ENCODE measurements around the gene MEX3D.
A peak's percentile ranks its signal among the peaks of the same experiment; 100 is the strongest.

Gene MEX3D

GRCh38 chr19:1592755-1593500, 24.8 kb upstream of the MEX3D start, which contains the start of gene MBD3:
MBD3 (minus strand) TSS chr19:1592865; CDS start chr19:1592631, 234 bp downstream.
- peak; percentile 88 for DNase-seq

DNA sequence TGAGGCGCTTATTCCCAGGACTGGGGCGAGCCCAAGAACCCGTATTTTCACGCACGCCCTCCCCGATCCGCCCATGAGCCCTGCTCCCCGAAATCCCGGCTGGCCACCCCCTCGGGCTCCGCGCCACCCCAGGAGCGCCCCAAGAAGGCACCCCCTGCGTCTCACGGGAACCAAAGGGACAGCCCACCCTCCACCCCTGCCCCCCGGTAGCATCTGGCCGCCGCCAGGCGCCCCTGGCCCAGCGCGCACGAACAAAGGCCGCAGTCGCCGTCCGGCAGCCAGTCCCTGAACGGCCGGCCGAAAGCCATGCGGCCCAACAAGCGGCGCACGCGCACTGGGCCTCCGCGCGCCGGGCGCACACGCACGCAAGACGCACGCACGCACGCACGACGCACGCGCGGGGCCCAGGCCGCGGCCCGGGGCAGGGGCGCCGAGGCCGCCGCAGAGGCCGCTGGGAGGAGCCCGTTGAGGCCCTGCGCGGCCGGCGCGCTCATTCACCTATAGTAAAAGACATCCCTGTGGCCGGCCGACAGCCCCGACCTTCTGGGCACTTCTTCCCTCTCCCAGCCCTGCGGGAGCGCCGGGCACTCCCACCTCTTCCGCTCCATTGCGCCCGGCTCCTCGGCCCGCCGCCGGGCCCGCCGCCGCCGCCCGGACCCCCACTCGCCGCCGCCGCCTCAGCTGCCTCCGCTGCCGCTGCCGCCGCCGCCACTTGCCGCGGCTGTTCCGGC, 24.1 kb upstream of the MEX3D start:
- peak; percentile 84 for DNase-seq

- DNase-seq = peak; percentile 26
Observed at GRCh38 chr19:1591421-1592023, 23.4 kb upstream of the MEX3D start.

DNA sequence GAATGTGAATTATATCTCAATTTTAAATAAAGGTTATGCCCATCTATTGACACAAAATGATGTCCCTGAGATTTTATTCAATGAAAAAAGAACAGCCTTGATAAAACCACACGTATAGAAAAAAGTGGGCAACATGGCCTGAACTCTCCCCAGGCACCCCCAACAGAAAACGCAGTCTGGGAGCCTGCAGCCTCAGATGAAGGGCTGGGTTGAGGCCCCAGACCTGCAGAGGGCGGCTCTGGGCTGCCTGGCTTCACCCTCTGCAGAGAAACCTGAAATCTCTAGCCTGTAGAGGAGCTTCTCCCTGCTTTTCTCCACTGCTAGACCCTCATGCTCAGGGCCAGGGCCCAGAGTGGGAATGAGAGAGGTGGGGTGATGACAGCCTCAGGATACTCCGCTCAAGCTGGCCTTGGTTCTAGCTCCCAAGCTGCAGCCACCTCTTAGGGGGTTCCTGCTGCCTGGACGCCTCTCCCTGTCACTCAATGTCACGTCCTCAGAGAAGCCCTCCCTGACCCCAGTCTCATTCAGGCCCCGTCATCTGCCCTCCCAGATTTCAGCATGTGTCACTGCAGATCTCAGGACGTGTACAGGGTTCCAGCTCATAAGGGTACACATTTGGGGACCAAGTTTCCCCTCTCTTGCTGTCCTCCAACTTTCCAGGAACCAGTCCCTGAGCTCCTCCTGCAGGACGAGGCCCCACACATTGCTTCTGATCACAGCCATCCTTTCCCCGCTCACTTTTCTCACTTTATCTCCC, 22.7 kb upstream of the MEX3D start:
- DNase-seq = peak; percentile 43

GRCh38 chr19:1587872-1588271, 19.7 kb upstream of the MEX3D start:
- DNase-seq = no peak

DNA sequence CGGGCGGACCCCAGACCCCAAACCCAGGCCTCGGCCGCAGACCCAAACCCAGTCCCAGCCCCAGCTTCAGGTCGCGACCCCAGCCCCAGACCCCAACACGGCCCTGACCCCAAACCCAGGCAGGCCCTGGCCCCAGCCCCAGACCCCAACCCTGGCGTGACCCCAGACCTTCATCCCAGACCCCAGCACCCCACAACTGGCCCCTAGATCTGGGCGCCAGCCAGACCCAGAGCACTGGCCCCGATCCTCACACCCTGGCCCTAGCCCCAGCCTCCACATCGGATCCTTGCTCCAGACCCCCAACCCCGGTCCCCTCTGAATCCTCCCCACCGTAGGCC, 17.1 kb upstream of the MEX3D start:
- DNase-seq = no peak

- no peak for DNase-seq
Observed at GRCh38 chr19:1584500-1585242, 16.5 kb upstream of the MEX3D start.

- no peak for DNase-seq
Observed at GRCh38 chr19:1582201-1582600, 14.1 kb upstream of the MEX3D start.

- DNase-seq = no peak
Observed at GRCh38 chr19:1580957-1581356, 12.8 kb upstream of the MEX3D start.

GRCh38 chr19:1580382-1580781, 12.3 kb upstream of the MEX3D start:
- DNase-seq = no peak

DNA sequence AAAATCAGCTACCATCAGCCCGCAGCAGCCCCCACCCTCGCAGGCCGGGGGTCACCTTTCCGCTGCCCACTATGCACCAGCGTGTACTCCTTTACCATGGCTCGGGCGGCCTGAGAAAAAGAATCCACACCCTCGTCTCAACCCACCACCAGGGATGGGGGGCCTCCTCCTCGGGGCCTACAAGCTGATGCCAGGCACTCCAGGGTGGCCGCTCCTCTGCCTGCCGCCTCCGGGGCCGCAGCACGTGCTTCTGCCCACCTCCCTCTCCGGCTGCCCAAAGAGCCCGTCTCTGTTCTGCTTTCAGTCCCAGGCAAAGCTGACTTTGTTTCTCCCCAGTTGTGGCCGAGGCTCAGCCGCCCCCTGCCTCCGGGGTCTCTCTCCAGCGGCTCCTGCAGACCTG, 11.1 kb upstream of the MEX3D start:
- no peak for DNase-seq

GRCh38 chr19:1577929-1578618, 9.9 kb upstream of the MEX3D start:
- DNase-seq = no peak

GRCh38 chr19:1577090-1577928, 9.2 kb upstream of the MEX3D start:
- DNase-seq = no peak

DNA sequence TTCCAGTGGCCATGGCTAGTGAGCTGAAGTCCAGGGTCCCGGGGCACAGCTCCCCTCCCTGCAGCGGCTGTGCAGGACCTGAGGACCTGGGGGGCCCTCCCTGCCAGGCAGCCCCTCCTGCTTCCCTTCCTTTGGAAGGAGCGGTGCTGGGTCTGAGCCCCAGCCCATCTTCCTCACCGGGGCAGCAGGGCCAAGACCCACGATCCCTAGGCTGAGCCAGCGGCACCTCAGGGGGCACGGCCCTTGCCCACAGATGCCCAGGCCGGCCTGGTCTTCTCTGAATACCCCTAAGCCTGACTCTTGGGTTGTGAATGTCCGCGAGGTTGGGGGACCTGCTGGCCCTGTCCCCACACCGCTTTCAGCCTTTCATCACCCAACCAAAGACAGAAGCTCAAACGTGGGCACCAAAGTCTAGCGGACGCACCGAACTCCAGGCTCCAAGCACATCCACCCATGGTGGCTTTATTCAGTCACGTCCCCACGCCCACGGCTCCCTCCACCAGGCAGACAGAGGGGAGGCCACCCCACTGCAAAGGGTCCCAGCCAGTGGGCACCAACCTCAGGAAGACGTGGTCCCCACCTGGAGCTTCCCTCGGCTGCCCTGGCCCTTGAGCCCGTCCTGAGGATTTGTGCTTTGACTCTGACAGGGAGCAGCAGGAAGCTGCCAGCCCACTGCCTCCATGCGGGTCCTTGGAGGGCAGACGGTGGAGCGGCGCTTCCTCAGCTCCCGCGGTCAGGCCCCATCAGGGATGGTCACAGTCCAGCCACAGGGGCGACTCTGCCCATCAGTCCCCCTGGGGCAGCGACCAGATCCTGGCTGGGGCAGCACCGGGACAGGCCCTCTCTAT, 8.3 kb upstream of the MEX3D start:
- DNase-seq = no peak

DNA sequence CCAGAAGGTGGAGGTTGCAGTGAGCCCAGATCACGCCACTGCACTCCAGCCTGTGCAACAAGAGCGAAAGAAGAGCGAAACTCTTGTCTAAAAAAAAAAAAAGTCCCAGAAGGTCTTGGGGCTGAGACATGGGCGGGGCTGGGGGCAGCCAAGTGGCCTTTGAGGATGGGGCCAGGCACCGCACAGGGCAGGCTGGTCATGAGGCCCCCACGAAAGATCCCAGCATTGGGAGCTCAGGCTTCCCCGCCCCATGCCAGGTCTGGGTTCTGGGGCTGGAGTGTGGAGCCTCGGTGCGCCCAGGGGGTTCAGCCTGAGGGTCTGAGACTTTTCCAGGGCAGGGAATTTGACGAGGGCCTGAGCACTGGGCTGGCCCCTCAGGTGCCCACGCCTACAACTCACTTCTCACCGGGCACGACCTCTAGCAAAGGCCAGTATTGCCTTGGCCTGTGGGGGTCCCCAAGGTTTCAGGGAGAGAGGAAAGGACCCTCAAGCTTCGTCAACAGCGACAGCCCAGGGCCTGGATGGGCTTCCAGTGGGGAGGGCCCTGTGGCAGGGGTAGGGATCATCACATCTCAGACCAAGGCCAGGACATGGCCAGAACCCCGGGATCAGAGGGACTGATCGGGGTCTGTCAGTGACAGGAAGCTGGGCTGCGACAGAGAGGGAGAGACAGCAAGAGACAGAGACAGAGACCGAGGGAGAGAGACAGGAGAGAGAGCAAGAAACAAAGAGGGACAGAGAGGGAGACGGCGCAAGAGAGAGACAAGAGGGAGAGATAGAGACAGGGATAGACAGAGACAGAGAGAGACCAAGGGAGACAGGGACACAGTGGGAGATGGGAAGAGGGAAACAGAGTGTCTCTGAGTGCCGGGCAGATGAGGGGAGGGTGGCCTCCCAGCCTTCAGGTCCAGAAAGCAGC, 7.5 kb upstream of the MEX3D start:
- no peak for DNase-seq

- no peak for DNase-seq
Observed at GRCh38 chr19:1574354-1575136, 6.4 kb upstream of the MEX3D start.

- no peak for DNase-seq
Observed at GRCh38 chr19:1572795-1573194, 4.7 kb upstream of the MEX3D start.

DNA sequence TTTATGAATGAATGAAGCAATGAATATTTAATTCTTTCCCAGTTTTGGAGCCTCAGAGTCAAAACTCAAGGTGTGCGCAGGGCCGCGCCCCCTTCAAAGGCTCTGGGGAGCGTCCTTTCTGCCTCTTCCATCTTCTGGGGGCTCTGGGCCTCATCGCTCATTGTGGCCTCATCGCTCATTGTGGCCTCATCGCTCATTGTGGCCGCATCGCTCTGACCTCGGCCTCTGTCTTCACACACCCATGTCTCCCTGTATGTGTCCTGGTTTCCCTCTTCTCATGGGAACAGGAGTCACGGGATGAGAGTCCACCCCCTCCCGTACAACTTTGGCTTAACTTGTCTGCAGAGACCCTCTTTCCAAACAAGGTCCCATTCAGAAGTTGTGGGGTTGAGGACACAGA, 3.2 kb upstream of the MEX3D start:
- no peak for DNase-seq
